Stimulated activated CD4-positive, alpha-beta T cell treated with anti-CD3 and anti-CD28 coated beads, Interleukin-2, amount 100 ng/mL, for 48 hours (primary cell): Measurements from ENCODE around the gene SNCAIP.
"Not testable (repeated sequence)": the region's sequence is repeated elsewhere in the genome, so short reads cannot be mapped to it uniquely, and the experiment has no call there.

ENCODE experiments used
- DNase-seq, 2 donors: peaks; one replicate each; pipeline ENCODE4 v3.0.0-alpha.2; 2020

Gene SNCAIP

DNA sequence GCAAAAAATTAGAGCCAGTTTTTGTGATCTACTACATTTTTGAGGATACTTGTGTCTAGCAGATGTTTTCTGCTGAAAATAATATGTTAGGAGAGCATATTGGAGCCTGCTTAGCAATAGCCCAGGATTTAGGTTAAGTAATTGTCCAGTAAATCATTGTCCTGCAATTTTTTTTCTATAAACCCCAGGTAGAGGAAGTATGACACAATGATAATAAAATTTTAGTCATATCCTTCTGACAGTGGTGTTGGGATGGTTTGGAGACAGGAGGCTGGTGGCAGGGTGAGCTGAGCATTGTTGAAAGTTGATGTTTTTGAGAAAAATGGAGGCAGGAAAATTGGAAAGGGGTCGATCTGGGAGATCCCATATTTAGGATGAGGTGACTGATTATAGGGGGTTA is 3.5 kb downstream of the SNCAIP start:
- no peak for DNase-seq

DNA sequence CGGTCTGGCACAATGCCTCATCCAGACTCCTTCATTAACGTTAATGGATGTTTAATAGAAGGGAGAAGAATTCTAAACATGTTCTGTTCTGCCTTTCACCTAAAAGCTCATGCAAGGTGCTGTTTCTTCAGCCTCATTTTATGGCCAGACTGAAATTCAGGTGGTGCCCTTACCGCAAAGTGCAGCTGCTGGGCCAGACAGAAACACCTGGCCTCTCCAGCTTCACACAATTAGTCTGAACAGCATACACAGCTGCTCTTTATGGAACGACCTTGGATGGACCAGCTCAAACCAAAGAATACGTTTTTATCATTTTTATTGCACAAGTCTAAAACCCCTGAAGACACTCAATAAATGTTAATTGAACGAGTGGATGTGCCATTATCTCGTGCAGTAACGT is 4.6 kb downstream of the SNCAIP start:
- no peak for DNase-seq

DNA sequence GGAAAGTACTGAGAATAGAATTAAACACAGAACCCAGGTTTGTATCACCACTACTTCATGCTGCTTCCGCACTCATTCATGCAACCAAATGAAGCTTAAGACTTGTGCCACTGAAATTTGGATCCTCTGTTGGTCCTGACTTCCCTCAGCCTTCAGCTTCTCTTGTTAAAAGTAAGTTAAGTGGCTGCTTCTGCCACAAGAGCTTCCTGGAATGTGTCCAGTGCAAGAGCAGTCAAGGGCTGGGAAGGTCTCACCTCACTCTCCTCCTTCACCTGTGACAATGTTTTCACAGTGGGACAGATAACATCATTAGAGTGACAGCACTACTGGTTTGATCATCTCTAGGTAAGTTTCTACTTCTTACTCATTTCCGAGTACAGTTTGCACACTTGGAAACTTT is 7.9 kb downstream of the SNCAIP start:
- no peak for DNase-seq

DNA sequence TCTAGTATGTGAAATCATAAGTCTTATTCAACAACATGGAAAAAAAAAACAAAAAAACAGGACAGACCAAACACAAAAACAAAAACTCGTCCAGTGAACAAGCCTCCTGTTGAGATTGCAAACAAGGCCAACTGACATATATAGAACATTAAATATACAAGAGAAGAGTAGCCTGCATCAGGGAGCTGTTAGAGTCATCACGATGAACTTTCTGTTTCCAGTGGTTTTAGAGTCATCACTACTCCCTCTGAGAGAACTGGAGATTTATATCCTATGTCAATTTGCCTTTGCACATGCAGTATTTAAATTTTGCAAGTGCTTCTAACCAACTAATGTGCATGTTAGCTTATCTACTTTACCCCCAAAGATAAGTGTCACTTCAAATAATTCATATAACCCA is 9.9 kb downstream of the SNCAIP start:
- DNase-seq = no peak

GRCh38 chr5:122322801-122323548 is 10.9 kb downstream of the SNCAIP start:
- no peak for DNase-seq

GRCh38 chr5:122323738-122324137 is 11.7 kb downstream of the SNCAIP start:
- no peak for DNase-seq

DNA sequence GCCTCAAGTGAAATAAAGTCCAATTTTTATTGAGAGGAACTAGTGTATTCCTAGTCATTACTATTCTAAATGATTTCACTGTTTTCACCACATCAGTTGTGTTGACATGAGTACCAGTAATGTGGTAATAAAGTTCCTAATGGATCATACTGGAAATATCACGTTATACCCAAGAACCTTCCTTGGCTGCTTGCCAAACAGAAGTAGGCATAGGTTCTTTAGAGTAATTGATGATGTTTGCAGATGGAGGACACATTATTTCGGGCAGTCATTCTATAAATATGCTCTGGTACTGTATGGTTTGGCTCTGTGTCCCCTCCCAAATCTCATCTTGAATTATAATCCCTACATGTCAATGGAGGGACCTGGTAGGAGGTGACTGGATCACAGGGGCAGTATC is 15.1 kb downstream of the SNCAIP start:
- no peak for DNase-seq

DNA sequence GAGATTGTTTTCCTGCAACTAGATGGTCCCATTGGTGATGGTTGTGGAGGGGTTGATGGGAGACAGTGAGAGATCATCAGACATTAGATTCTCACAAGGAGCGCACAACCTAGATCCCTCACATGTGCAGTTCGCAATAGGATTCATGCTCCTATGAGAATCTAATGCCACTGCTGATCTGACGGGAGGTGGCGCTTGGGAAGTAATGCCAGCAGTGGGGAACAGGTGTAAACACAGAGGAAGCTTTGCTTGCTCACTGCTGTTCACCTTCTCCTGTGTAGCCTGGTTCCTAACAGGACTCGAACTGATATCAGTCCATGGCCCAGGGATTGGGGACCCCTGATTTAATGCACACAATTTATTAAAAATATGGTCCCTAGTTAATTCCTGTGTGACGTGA is 18.8 kb downstream of the SNCAIP start:
- no peak for DNase-seq

DNA sequence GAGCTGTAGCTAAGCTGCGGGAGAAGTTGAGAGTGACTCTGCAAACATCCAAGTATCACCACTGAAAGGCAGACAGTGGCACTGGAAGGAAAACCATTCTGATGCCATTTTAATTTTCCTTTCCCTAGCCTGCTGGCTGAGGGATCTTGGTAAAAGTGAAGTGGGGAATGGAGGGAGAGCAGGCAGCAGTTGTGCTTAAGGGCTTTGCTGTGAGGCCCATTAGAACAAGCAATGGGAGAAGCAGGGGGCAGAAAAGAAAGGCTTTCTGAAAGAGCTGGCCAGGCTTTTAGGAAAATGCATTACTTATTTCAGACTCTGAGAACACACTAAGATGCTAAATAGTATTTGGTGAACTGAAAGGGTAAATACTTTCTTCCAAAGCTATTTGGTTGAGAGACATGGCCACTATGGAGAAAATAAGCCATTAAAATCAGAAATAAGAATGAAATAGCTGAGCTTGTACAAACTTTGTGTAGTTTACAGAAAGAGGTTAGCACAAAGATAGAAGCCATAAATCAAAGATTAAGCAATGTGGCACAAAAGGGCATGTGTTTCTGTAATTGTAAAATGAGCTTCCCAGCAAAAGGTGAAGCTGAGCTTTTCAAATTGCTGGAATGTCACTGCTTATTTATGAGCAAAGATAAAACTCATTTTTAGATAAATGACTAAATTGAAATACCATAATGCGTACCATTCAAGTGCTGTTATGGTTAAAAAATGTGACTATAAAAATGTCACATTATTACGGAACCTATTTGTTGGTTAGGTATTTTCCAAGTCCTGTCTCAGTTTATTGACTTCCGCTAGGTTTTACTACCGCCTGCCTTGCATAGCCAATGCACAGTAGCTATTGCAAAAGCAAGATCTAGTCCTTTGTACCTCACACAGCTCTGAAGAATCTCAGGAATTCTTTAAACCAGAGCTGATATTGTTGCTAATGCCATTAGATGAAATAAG is 20.8 kb downstream of the SNCAIP start:
- DNase-seq = no peak

DNA sequence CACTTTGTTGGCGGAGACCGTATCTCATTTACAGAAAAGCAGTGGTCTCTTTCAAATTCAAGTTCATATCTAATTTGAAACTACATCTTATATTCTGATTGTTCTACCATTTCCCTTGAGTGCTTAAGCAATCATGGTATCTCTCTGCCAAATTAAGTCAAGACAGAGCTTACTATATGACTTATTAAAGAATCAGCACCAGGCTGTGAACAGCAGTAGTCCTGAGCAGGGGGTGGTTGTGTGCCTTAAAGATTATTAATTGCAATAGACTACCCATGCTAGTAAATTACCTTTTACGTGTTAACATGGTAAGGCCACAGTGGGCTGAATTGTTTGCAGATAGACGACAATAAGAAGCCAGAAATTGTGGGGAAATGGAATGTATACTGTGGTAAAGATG is 21.5 kb downstream of the SNCAIP start:
- DNase-seq = no peak

DNA sequence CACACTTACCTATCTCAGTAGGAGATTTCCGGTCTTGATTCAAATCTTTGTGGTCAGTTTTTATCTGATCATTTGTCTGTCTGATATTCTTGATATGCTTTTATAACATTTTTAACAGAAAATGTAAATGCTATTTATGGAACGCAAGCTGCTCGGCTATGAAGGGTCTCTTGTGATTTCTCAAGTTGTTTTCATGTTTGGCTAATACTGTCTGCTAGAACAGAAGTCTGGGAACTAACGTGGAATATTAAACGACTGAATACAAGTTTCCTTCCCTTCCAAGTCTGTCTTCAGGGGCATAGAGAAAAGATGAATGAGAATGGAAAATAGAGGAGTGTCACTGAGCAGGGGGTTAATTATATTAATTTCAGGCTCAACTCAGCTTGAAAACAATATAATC is 27.6 kb downstream of the SNCAIP start:
- no peak for DNase-seq

- DNase-seq = no peak
These were observed 29.1 kb downstream of the SNCAIP start for GRCh38 chr5:122341087-122341486.

DNA sequence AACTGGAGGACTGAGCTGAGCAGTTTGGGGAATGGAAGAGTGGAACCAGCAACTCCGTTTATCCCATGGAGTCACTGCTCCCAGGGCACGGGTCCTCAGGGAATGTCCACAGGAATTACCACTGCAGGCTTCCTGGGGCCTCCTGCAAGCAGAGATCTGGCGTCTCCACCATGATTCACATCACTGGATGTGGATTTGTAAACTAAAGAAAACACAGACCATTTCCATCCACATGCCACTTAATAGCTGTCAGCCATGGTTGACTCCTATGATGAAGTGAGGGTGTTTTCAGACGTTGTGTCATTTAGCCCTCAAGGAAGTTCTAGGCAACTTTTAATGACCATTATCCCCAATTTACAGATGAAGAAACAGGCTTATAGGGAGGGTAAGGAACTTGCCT is 30.2 kb downstream of the SNCAIP start:
- no peak for DNase-seq

DNA sequence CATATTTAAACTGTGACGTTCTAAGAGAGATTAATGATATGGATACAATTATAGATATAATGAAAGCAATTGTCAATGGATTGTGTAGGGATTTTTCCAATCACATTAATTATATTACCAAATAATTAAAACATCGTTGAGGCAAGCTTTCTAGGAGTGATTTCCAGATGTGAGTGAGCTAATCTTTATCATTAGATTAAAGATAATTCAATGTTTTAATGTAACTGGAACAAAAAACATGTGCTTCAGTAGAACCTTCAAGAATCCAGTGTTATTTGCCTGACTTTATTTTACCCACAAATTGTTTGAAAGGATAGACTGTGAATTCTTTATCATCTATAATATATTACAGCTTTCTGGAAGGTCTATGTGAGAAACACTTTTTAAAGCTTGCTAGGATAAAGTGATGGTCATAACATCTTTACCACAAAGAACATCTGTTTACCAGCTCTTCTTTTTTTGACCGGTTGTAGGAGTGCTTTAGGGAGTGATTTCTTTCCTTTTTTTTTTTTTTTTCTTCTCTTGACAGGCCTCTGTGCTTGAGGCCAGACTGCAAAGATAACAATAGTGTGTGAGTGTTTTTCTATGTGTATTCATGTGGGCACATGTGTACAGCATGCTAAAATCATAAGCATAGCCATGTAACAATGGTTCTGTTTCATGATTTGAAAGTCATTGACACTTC is 35.0 kb downstream of the SNCAIP start:
- DNase-seq = no peak

GRCh38 chr5:122350496-122350895 is 38.5 kb downstream of the SNCAIP start:
- no peak for DNase-seq

DNA sequence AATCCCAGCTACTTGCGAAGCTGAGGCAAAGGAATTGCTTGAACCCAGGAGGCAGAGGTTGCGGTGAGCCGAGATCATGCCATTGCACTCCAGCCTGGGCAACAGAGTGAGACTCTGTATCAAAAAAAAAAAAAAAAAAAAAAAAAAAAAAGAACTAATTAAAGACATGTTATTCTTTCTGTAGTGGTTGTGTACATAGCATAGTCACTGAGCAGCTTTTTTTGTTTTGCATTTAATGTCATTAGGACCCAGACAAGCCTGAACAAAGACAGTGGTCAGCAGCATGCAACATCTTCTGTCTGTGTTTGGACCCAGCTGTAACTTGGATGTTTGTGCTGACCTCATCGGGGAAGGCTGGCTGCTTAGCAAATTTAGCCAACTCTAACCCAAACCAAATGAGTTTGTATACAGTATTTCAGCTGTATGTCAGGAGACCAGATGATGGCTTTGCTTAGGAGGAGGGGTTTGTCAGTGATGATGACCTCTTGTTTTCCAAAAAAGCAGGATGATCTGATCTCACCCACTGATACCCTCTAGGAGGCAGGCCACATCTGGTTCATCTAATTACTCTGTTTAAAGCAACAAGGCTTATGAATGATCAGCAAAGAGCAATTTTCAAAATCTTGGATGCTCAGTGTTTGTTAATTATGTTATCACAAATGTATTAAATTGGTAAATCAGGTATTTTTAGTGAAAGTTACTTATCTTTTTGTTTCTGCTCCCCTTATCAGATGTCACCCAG is 39.5 kb downstream of the SNCAIP start:
- DNase-seq = no peak

GRCh38 chr5:122352331-122352730 is 40.3 kb downstream of the SNCAIP start:
- DNase-seq = no peak

GRCh38 chr5:122353361-122353760 is 41.3 kb downstream of the SNCAIP start:
- DNase-seq = not testable (repeated sequence)

- no peak for DNase-seq
These were observed 42.3 kb downstream of the SNCAIP start for GRCh38 chr5:122354293-122354692.

DNA sequence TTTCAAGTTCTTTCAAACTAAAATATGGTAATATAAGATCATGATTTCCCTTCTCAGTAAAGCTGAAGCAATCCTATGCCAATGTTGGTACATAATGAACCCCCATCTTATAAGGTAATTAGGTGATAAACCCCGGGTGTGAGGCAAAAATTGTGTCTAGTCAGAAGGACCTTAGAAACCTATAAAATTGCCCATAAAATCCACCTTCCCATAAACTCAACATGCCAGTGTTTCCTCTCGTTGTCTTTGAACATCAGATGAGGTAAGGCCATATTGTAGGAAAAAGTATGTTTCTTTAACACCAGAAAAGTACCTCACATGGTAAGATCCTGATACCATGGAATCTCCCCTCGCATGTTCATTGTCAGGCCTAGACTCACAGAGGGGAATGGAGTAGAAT is 43.3 kb downstream of the SNCAIP start:
- no peak for DNase-seq

DNA sequence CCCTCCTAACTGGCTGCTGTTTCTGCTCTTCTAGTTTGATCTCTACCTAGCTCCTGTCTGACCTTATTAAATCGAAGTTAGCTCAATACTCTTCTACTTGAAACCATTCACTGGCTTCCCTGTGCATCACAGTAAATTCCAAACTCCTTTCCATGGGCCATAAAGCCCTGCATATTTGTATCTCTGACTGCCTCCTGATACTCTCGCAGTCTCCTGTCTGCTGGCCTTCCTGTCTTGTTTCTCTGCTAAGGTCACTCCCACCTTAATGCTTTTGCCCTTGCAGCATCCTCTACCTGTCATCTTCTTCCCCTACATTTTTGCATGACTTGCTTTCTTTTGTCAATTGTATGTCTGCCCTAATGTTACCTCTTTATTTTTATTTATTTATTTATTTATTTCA is 44.8 kb downstream of the SNCAIP start:
- no peak for DNase-seq

- no peak for DNase-seq
These were observed 46.4 kb downstream of the SNCAIP start for GRCh38 chr5:122358372-122358979.
